Measurements from ENCODE around the gene PLD3.

PLD3 gene

DNA sequence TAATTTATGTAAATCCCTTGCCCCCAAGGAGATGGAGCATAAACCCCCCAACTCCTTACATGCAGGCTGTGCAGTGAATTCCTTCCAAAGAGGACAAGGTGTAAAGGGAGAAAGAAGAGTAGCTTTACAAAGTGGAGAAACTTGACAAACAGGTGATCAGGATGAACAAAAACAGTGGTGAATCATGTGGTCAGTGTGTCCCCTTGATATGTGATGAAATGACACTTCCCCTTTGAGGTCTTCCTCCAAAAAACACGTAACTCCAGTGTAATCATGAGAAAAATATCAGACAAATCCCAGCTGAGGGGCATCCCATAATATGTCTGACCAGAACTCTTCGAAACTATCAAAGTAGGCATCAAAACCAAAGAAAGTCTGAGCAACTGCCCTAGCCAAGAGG lies 33.8 kb upstream of the PLD3 start:
- TF ChIP-seq EGR1 (IDR thresholded peaks at IDR 0.05) (no peak), TCF12 (IDR thresholded peaks at IDR 0.05; ENCODE audit: low read depth) (no peak), RAD21 (IDR thresholded peaks at IDR 0.05; ENCODE audit: low read depth) (no peak), NFIC (IDR thresholded peaks at IDR 0.05) (no peak), CREB1 (IDR thresholded peaks at IDR 0.05; ENCODE audit: low read depth) (no peak), EP300 (IDR thresholded peaks at IDR 0.05; ENCODE audit: borderline replicate concordance) (no peak), YY1 (IDR thresholded peaks at IDR 0.05; ENCODE audit: low read depth) (no peak), USF1 (IDR thresholded peaks at IDR 0.05) (no peak)

- TF ChIP-seq MAX (IDR thresholded peaks at IDR 0.05), result no peak
These were observed 32.6 kb upstream of the PLD3 start for GRCh38 chr19:40315812-40316470.

- no peak for TF ChIP-seq NFIC (IDR thresholded peaks at IDR 0.05)
- TF ChIP-seq EGR1 (IDR thresholded peaks at IDR 0.05), result no peak
- no peak for TF ChIP-seq ZBTB7A (IDR thresholded peaks at IDR 0.05; ENCODE audit: low read depth)
- no peak for TF ChIP-seq EP300 (IDR thresholded peaks at IDR 0.05; ENCODE audit: borderline replicate concordance)
- TF ChIP-seq REST (IDR thresholded peaks at IDR 0.05; ENCODE audit: low read depth), result no peak
- no peak for TF ChIP-seq CREB1 (IDR thresholded peaks at IDR 0.05; ENCODE audit: low read depth)
- TF ChIP-seq FOXM1 (IDR thresholded peaks at IDR 0.05; ENCODE audit: borderline replicate concordance, low read depth), result no peak
These were observed 31.2 kb upstream of the PLD3 start for GRCh38 chr19:40317338-40317737.

DNA sequence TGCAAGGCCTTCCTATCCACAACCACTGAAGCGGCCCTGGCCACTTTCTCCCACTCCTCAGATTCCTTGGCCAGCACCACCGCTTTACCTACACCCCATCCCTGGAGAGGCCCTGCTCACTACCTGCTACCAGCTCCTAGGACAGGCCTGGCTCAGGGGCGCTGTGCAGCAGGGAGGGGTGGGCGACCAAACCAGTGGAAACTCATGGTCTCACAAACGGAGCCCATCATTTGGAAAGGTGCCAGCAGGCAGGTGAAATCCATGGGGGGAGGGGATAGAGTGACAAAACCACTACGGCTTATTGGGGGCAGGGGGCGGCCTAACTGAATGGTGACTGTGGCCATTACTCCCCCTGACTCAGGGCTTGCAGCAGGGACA lies 27.9 kb upstream of the PLD3 start:
- no peak for TF ChIP-seq YY1 (IDR thresholded peaks at IDR 0.05; ENCODE audit: low read depth)
- TF ChIP-seq CEBPB (IDR thresholded peaks at IDR 0.05), result no peak
- no peak for TF ChIP-seq MAX (IDR thresholded peaks at IDR 0.05)
- no peak for TF ChIP-seq RAD21 (IDR thresholded peaks at IDR 0.05; ENCODE audit: low read depth)
- no peak for TF ChIP-seq CREB1 (IDR thresholded peaks at IDR 0.05; ENCODE audit: low read depth)
- no peak for TF ChIP-seq TEAD4 (IDR thresholded peaks at IDR 0.05)
- no peak for TF ChIP-seq TCF12 (IDR thresholded peaks at IDR 0.05; ENCODE audit: low read depth)
- no peak for TF ChIP-seq EP300 (IDR thresholded peaks at IDR 0.05; ENCODE audit: borderline replicate concordance)
- no peak for TF ChIP-seq EGR1 (IDR thresholded peaks at IDR 0.05)
- no peak for TF ChIP-seq FOXM1 (IDR thresholded peaks at IDR 0.05; ENCODE audit: borderline replicate concordance, low read depth)
- TF ChIP-seq TAF1 (IDR thresholded peaks at IDR 0.05; ENCODE audit: low read depth), result no peak
- no peak for TF ChIP-seq NFIC (IDR thresholded peaks at IDR 0.05)
- no peak for TF ChIP-seq ZBTB7A (IDR thresholded peaks at IDR 0.05; ENCODE audit: low read depth)
- TF ChIP-seq USF1 (IDR thresholded peaks at IDR 0.05), result no peak
- TF ChIP-seq REST (IDR thresholded peaks at IDR 0.05; ENCODE audit: low read depth), result no peak

- TF ChIP-seq EP300 (IDR thresholded peaks at IDR 0.05; ENCODE audit: borderline replicate concordance) (no peak), EGR1 (IDR thresholded peaks at IDR 0.05) (no peak), USF1 (IDR thresholded peaks at IDR 0.05) (no peak), TCF12 (IDR thresholded peaks at IDR 0.05; ENCODE audit: low read depth) (no peak), REST (IDR thresholded peaks at IDR 0.05; ENCODE audit: low read depth) (no peak), RAD21 (IDR thresholded peaks at IDR 0.05; ENCODE audit: low read depth) (no peak), YY1 (IDR thresholded peaks at IDR 0.05; ENCODE audit: low read depth) (no peak), ZBTB7A (IDR thresholded peaks at IDR 0.05; ENCODE audit: low read depth) (no peak), TEAD4 (IDR thresholded peaks at IDR 0.05) (no peak), FOXM1 (IDR thresholded peaks at IDR 0.05; ENCODE audit: borderline replicate concordance, low read depth) (no peak), CREB1 (IDR thresholded peaks at IDR 0.05; ENCODE audit: low read depth) (no peak), TAF1 (IDR thresholded peaks at IDR 0.05; ENCODE audit: low read depth) (no peak), NFIC (IDR thresholded peaks at IDR 0.05) (no peak)
These were observed 27.4 kb upstream of the PLD3 start for GRCh38 chr19:40321076-40321475.

Data from Ishikawa (cell line).